Measurements from ENCODE around the gene MCC.

The MCC gene

GRCh38 chr5:113060408-113061025 is 427.7 kb downstream of the MCC start:
- Mint-ChIP-seq H3K4me3 (no peak overlapping the region), H3K27ac (peak overlapping the region; percentile 98)

GRCh38 chr5:113059232-113060040 is 428.8 kb downstream of the MCC start:
- H3K4me3 Mint-ChIP-seq = peak overlapping the region; percentile 53
- peaks cover 77% of the 10 kb centered on the region for H3K4me1 Mint-ChIP-seq
- no peaks in the 10 kb centered on the region for H3K9me3 Mint-ChIP-seq
- TF ChIP-seq, protein P1, sequence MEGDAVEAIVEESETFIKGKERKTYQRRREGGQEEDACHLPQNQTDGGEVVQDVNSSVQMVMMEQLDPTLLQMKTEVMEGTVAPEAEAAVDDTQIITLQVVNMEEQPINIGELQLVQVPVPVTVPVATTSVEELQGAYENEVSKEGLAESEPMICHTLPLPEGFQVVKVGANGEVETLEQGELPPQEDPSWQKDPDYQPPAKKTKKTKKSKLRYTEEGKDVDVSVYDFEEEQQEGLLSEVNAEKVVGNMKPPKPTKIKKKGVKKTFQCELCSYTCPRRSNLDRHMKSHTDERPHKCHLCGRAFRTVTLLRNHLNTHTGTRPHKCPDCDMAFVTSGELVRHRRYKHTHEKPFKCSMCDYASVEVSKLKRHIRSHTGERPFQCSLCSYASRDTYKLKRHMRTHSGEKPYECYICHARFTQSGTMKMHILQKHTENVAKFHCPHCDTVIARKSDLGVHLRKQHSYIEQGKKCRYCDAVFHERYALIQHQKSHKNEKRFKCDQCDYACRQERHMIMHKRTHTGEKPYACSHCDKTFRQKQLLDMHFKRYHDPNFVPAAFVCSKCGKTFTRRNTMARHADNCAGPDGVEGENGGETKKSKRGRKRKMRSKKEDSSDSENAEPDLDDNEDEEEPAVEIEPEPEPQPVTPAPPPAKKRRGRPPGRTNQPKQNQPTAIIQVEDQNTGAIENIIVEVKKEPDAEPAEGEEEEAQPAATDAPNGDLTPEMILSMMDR (IDR thresholded peaks at IDR 0.05) = no peak
- peak overlapping the region; percentile 98 for H3K27ac Mint-ChIP-seq
- peak; percentile 64 for DNase-seq
- H3K27me3 Mint-ChIP-seq (ENCODE audit: low read depth, poor library complexity) = no peaks in the 10 kb centered on the region
- peaks cover 15% of the 10 kb centered on the region for H3K36me3 Mint-ChIP-seq (ENCODE audit: low read depth)

More at GRCh38 chr5:113060408-113061025, 427.7 kb downstream of the MCC start:
- peaks cover 88% of the 10 kb centered on the region for H3K4me1 Mint-ChIP-seq
- TF ChIP-seq, protein P1 (IDR thresholded peaks at IDR 0.05) = no peak
- H3K27me3 Mint-ChIP-seq (ENCODE audit: low read depth, poor library complexity) = no peaks in the 10 kb centered on the region
- H3K36me3 Mint-ChIP-seq (ENCODE audit: low read depth) = peaks cover 15% of the 10 kb centered on the region
- no peak for DNase-seq
- H3K9me3 Mint-ChIP-seq = no peaks in the 10 kb centered on the region

DNA sequence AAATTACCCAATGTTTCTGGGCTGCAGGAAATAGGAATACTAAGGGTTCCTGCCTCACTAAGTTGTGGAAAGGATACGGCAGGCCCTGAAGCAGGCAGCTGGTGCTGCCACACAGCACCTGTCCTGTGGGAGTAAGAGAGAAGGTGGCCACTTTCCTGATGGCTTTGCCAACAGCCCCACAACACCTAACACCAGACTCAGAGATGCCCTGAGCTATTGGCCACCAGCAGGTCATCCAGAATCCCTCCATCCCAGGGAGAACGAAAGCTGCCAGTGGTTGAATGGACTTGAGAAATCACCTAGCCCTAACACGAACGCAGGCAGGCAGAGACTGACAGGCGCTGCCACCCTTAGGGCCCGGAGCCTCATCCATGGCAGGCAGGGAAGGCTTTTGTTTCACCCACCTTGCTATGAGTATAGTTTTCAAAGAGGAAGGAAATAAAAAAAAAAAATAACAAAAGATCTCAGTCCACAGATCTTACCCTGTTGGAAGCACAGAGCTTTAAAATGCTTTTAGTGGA is 429.5 kb downstream of the MCC start:
- no peak for DNase-seq
- Mint-ChIP-seq H3K36me3 (ENCODE audit: low read depth) (peaks cover 16% of the 10 kb centered on the region), H3K27me3 (ENCODE audit: low read depth, poor library complexity) (no peaks in the 10 kb centered on the region), H3K4me1 (peaks cover 77% of the 10 kb centered on the region), H3K9me3 (no peaks in the 10 kb centered on the region), H3K27ac (peak overlapping the region; percentile 98), H3K4me3 (peak overlapping the region; percentile 53)
- TF ChIP-seq, protein P1 (IDR thresholded peaks at IDR 0.05) = no peak

- TF ChIP-seq, protein P1 (IDR thresholded peaks at IDR 0.05) = no peak
- Mint-ChIP-seq H3K36me3 (ENCODE audit: low read depth) (peaks cover 14% of the 10 kb centered on the region), H3K4me3 (no peak overlapping the region), H3K9me3 (no peaks in the 10 kb centered on the region), H3K4me1 (peaks cover 78% of the 10 kb centered on the region), H3K27me3 (ENCODE audit: low read depth, poor library complexity) (no peaks in the 10 kb centered on the region), H3K27ac (no peak overlapping the region)
- DNase-seq = no peak
These were observed 430.0 kb downstream of the MCC start for GRCh38 chr5:113058269-113058668.

GRCh38 chr5:113057557-113057984 is 430.7 kb downstream of the MCC start:
- TF ChIP-seq, protein P1 (IDR thresholded peaks at IDR 0.05) = no peak

More at GRCh38 chr5:113057557-113057984, 430.7 kb downstream of the MCC start:
- Mint-ChIP-seq H3K27ac (peak overlapping the region; percentile 17), H3K4me3 (peak overlapping the region; percentile 41), H3K36me3 (ENCODE audit: low read depth) (peaks cover 10% of the 10 kb centered on the region), H3K9me3 (no peaks in the 10 kb centered on the region), H3K27me3 (ENCODE audit: low read depth, poor library complexity) (no peaks in the 10 kb centered on the region), H3K4me1 (peaks cover 71% of the 10 kb centered on the region)
- DNase-seq = no peak
